ENCODE measurements around the gene KMT2C. TPM values are rescaled to one million over a fixed set of nuclear protein-coding genes. Genes with fewer than 3 reads are reported as not detected.
"Not testable (repeated sequence)": the region's sequence is repeated elsewhere in the genome, so short reads cannot be mapped to it uniquely, and the experiment has no call there.

The KMT2C gene
- total and polyA plus RNA-seq, 11 donors = 8.4 to 62.4 (median 42.2) TPM

DNA sequence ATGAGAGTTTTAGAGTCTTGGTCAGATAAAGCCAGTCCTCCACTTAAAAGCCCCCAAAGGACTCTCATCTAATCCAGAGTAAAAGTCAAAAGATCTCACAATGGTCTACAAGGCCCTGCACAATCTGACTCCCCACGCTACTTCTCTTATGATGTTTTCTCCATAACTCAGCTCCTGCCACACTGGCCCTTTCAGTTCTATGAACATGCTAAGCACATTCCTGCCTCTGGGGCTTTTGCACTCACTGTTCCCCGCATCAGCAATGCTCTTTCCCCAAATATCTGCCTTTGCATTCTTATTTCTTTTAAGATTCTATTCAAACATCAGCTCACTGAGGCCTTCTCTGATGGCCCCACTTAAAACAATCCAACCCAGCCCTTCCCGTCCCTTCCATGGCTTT lies 41.6 kb downstream of the KMT2C start:
- 49 to 59% (median 54%) methylated on average over 3 of the region's 3 CpGs for WGBS, 4 donors
- H3K4me1 ChIP-seq = peaks cover 0 to 63% (median 17%) of the 10 kb centered on the region in 12 donors
- intact Hi-C loops (cut with DNase I); H3K27ac ChIP-seq; H3K4me3 ChIP-seq; H3K36me3 ChIP-seq; DNase-seq; H3K9me3 ChIP-seq; H3K27me3 ChIP-seq: not testable (repeated sequence)
- TF ChIP-seq, protein P1, sequence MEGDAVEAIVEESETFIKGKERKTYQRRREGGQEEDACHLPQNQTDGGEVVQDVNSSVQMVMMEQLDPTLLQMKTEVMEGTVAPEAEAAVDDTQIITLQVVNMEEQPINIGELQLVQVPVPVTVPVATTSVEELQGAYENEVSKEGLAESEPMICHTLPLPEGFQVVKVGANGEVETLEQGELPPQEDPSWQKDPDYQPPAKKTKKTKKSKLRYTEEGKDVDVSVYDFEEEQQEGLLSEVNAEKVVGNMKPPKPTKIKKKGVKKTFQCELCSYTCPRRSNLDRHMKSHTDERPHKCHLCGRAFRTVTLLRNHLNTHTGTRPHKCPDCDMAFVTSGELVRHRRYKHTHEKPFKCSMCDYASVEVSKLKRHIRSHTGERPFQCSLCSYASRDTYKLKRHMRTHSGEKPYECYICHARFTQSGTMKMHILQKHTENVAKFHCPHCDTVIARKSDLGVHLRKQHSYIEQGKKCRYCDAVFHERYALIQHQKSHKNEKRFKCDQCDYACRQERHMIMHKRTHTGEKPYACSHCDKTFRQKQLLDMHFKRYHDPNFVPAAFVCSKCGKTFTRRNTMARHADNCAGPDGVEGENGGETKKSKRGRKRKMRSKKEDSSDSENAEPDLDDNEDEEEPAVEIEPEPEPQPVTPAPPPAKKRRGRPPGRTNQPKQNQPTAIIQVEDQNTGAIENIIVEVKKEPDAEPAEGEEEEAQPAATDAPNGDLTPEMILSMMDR (IDR thresholded peaks at IDR 0.05) = peak; percentile 11 to 57 (median 44)
- ATAC-seq = peak in 3 of 4 donors; percentile 74 to 78 (median 77)

GRCh38 chr7:152392254-152392653 lies 43.5 kb downstream of the KMT2C start:
- DNase-seq (no peak), ATAC-seq (no peak)
- Histone ChIP-seq H3K4me3 (no peak overlapping the region), H3K27ac (no peak overlapping the region), H3K4me1 (peaks cover 0 to 47% (median 15%) of the 10 kb centered on the region in 12 donors), H3K9me3 (no peaks in the 10 kb centered on the region), H3K36me3 (no peaks in the 10 kb centered on the region), H3K27me3 (no peaks in the 10 kb centered on the region)
- TF ChIP-seq, protein P1 (IDR thresholded peaks at IDR 0.05) = no peak
- no peak for TF ChIP-seq POLR2A (IDR thresholded peaks at IDR 0.05)
- intact Hi-C loops (cut with DNase I) = no loop called here
- WGBS, 4 donors = 86 to 92% (median 89%) methylated on average over 1 of the region's 1 CpG

DNA sequence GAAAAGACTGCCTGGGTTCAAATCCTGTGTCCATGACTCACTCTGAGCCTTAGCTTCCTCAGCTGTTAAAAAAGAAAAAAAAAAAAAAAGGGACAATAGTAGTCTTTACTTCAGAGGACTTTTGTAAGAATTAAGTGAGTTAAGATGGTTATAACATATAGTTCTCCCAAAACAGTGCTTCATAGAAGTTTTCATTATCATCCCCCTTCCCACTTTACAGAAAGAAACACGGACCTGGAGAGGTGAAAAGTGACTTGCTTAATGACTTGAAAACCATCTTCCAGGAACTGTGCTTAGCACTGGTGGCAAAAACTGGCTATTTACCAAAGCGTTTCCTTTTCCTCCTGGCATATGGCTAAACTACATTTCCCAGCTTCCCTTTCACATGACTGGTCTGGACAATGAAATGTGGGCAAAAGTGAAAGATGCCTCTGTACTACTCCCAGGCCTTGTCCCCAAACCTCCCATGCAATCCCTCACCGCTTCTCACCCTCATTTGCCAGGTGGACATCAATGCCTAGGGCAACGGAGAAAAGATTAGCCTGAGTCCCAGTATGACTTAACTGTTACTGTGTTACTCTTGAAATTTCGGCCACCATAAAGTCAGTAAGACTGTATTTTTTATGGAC lies 49.6 kb downstream of the KMT2C start:
- ATAC-seq = peak in 3 of 4 donors; percentile 46 to 65 (median 52)
- WGBS, 4 donors = 49 to 57% (median 50%) methylated on average over 4 to 5 of the region's 5 CpGs
- intact Hi-C loops (cut with DNase I); H3K27me3 ChIP-seq; H3K9me3 ChIP-seq; H3K4me3 ChIP-seq; DNase-seq; H3K36me3 ChIP-seq; H3K27ac ChIP-seq: not testable (repeated sequence)
- peaks cover 0 to 41% (median 24%) of the 10 kb centered on the region in 12 donors for H3K4me1 ChIP-seq

- ATAC-seq; H3K27ac ChIP-seq; H3K9me3 ChIP-seq; H3K36me3 ChIP-seq; H3K27me3 ChIP-seq; intact Hi-C loops (cut with DNase I); DNase-seq; H3K4me3 ChIP-seq: not testable (repeated sequence)
- WGBS, 4 donors = 50 to 70% (median 62%) methylated on average over 4 of the region's 4 CpGs
- peaks cover 0 to 39% (median 23%) of the 10 kb centered on the region in 12 donors for H3K4me1 ChIP-seq
Observed at GRCh38 chr7:152384235-152385200, 51.3 kb downstream of the KMT2C start.
